ENCODE results near the gene CAPN12. TPM values are rescaled to one million over a fixed set of nuclear protein-coding genes. Genes with fewer than 3 reads are reported as not detected.
"Not testable (repeated sequence)": the region's sequence is repeated elsewhere in the genome, so short reads cannot be mapped to it uniquely, and the experiment has no call there.

The CAPN12 gene, protein sequence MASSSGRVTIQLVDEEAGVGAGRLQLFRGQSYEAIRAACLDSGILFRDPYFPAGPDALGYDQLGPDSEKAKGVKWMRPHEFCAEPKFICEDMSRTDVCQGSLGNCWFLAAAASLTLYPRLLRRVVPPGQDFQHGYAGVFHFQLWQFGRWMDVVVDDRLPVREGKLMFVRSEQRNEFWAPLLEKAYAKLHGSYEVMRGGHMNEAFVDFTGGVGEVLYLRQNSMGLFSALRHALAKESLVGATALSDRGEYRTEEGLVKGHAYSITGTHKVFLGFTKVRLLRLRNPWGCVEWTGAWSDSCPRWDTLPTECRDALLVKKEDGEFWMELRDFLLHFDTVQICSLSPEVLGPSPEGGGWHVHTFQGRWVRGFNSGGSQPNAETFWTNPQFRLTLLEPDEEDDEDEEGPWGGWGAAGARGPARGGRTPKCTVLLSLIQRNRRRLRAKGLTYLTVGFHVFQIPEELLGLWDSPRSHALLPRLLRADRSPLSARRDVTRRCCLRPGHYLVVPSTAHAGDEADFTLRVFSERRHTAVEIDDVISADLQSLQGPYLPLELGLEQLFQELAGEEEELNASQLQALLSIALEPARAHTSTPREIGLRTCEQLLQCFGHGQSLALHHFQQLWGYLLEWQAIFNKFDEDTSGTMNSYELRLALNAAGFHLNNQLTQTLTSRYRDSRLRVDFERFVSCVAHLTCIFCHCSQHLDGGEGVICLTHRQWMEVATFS
- 0.25 TPM in 1 of 2 replicates, not detected in the other for total RNA-seq (2012; rRNA removed)

DNA sequence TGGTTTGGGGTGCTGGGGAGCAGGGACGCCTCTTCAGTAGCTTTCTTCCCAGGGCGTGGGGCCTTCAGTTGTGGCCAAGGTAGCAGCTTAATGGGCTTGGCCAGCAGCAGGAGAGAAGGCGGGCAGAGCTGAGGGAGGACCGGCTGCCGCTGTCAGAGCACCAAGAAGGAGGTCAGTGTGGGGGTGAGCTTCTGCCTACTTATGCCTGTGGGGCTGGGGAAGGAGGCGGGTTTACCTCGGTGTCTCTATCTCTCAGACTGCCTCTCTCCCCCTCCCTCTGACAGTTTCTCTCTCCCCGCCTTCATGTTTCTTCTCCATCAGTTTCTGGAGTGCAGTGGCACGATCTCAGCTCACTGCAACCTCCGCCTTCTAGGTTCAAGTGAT, at the start of gene CAPN12:
Gene CAPN12 (minus strand): TSS at position 177 of the 384 bp plus-strand sequence. CDS start 309 bp downstream, outside the sequence.
- Histone ChIP-seq H3K4me3 (ENCODE audit: low read length) (no peak within 1 kb of the TSS), H3K36me3 (ENCODE audit: insufficient read depth, low read length) (no peaks in the 10 kb centered on the region), H3K27me3 (ENCODE audit: control insufficient read depth, insufficient read depth, low read length) (no peaks in the 10 kb centered on the region), H3K9ac (ENCODE audit: low read depth, low read length) (no peak within 1 kb of the TSS), H3K4me2 (ENCODE audit: low read length) (no peak within 1 kb of the TSS), H3K9me3 (replicated peaks; ENCODE audit: low read length) (no peaks in the 10 kb centered on the region), H3K4me1 (ENCODE audit: control insufficient read depth, insufficient read depth, low read length) (no peaks in the 10 kb centered on the region)

DNA sequence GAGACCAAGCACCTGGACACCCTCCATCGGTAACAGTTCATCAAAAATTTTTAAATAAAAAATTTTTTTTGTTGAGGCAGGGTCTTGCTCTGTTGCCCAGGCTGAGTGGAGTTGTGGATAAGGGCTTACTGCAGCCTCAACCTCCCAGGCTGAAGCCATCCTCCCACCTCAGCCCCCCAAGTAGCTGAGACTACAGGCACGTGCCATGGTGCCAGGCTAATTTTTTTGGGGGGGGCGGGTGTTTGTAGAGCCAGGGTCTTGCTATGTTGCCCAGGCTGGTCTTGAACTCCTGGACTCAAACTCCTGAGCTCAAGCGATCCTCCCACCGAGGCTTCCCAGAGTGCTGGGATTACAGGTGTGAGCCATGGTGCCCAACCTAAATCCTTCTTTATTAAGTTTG, 49.4 kb upstream of the CAPN12 start:
- H3K4me2 ChIP-seq (ENCODE audit: low read length): no peak overlapping the region
- no peaks in the 10 kb centered on the region for H3K27me3 ChIP-seq (ENCODE audit: control insufficient read depth, insufficient read depth, low read length)
- H3K4me1 ChIP-seq (ENCODE audit: control insufficient read depth, insufficient read depth, low read length): peaks cover 9% of the 10 kb centered on the region
- no peak overlapping the region for H3K9ac ChIP-seq (ENCODE audit: low read depth, low read length)
- no peaks in the 10 kb centered on the region for H3K36me3 ChIP-seq (ENCODE audit: insufficient read depth, low read length)
- no peaks in the 10 kb centered on the region for H3K9me3 ChIP-seq (replicated peaks; ENCODE audit: low read length)
- no peak overlapping the region for H3K4me3 ChIP-seq (ENCODE audit: low read length)

DNA sequence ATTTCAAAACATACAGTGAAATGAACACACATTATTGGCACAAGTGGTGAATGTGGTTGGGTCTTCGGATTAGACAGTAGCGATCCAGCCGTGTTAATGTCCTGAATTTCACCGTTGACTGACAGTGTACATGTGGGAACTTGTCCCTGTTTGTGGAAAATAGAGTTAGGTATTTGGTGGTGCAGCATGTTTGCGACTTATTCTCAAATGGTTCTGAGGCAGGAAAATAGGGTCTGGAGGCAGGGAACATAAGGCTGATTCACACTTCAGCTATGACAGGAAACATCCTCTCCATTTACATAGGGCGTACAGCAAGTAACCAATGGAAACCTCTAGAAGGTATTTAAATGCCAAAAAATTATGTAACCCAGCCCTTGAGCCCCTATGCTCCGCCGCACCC, 48.9 kb upstream of the CAPN12 start:
- Histone ChIP-seq H3K4me3 (ENCODE audit: low read length) (no peak overlapping the region), H3K36me3 (ENCODE audit: insufficient read depth, low read length) (no peaks in the 10 kb centered on the region), H3K4me2 (ENCODE audit: low read length) (peak overlapping the region; percentile 10), H3K9me3 (replicated peaks; ENCODE audit: low read length) (no peaks in the 10 kb centered on the region), H3K9ac (ENCODE audit: low read depth, low read length) (no peak overlapping the region), H3K4me1 (ENCODE audit: control insufficient read depth, insufficient read depth, low read length) (peaks cover 9% of the 10 kb centered on the region), H3K27me3 (ENCODE audit: control insufficient read depth, insufficient read depth, low read length) (no peaks in the 10 kb centered on the region)

DNA sequence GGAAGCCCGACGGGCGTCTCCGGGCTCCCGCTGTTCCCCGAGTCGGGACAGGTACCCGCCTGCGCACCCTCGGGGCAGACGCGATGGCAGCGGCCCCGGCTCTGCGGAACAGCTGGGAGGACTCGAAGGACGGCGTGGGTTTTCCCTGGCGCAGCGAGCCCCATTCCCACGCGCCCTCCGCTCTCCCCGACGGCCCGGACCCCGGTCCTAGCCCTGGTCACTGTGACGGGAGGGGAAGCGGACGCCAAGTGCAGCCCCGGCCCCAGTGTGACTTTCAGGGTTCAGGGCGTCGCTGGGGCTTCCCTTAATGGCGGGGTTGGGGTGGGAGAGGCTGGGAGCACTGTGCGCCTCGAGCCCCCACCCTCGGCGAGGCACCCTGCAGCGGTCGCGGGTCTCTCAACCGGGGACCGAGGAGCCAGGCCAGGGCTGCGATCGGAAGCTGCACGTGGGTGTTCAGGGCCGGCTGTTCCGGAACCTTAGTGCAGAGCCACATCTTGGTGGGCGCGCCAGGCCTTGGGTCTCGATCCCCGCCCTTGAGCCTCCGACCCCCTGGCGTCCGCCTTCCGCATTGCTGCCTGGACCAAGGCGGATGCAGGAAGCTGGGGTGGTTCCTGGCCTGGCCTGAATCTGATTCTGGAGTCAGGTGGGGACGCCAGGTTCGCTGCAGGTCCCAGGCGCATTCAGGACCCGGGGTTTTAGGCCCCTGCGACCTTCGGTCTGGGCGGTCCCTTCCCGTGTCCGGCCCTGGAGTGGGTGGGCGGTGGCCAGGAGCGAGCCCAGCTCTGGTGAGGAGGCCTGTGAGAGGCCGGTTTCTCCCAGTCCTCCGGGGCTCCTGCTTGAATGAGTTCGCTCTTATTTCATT, 48.2 kb upstream of the CAPN12 start:
- no peak overlapping the region for H3K9ac ChIP-seq (ENCODE audit: low read depth, low read length)
- H3K27me3 ChIP-seq (ENCODE audit: control insufficient read depth, insufficient read depth, low read length): no peaks in the 10 kb centered on the region
- peaks cover 9% of the 10 kb centered on the region for H3K4me1 ChIP-seq (ENCODE audit: control insufficient read depth, insufficient read depth, low read length)
- H3K4me3 ChIP-seq (ENCODE audit: low read length): no peak overlapping the region
- H3K36me3 ChIP-seq (ENCODE audit: insufficient read depth, low read length): no peaks in the 10 kb centered on the region
- H3K9me3 ChIP-seq (replicated peaks; ENCODE audit: low read length): no peaks in the 10 kb centered on the region
- H3K4me2 ChIP-seq (ENCODE audit: low read length): peak overlapping the region; percentile 20

DNA sequence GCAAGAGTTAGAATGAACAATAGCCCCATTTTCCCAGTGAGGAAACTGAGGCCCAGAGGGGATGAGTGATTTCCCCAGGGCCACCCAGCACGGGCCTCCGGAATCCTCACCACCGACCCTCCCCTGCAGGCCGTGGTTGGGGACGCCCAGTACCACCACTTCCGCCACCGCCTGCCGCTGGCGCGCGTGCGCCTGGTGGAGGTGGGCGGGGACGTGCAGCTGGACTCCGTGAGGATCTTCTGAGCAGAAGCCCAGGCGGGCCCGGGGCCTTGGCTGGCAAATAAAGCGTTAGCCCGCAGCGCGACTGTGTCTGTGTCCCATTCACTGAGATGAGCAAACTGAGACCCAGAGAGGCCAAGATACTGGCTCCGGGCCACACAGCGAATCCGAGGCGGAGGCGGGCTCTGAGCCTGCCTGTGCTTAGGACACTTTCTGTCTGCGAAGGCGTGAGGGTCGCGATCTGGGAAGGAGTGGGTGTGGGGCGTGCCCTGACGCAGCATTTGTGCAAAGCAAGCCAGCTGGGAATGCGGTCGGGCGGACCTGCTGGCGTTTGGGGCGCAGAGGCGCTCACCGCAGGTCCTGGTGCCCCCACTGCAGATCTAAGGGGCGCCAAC, 47.3 kb upstream of the CAPN12 start:
- H3K36me3 ChIP-seq (ENCODE audit: insufficient read depth, low read length): not testable (repeated sequence)

DNA sequence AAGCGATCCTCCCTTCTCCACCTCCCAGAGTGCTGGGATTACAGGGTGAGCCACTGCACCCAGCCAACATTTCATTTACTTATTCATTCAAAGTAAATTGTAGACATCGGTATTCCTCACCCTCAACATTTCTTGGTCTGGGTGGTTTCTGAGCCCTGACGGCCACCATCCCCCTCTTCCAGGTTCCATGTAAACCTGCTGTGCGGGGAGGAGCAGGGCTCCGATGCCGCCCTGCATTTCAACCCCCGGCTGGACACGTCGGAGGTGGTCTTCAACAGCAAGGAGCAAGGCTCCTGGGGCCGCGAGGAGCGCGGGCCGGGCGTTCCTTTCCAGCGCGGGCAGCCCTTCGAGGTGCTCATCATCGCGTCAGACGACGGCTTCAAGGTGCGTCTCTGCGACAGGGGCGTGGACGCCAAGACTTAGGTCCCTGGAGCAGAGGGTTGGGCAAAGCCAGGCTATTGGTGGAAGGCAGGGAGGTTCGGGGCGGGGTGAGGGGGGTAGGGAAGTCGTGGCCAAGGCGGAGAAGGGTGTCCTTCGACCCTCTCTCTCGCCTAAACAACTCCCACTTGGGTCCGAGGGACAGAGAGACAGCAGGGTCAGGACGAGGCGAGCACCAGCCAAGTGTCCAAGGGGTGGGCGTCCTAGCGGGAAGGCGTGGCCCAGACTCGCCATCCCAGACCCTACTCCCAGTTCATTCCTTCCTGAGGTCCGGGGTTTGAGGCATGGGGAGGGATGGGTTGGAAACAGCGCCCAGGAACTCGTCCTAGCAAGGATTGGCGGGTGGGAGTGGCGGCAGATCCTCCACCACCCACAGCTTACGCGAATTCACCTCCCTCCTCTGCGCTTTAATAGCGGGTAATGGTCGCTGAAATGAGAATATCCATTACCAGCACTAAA, 46.5 kb upstream of the CAPN12 start:
- not testable (repeated sequence) for H3K4me3 ChIP-seq (ENCODE audit: low read length); H3K27me3 ChIP-seq (ENCODE audit: control insufficient read depth, insufficient read depth, low read length); H3K4me1 ChIP-seq (ENCODE audit: control insufficient read depth, insufficient read depth, low read length); H3K36me3 ChIP-seq (ENCODE audit: insufficient read depth, low read length); H3K9ac ChIP-seq (ENCODE audit: low read depth, low read length); H3K9me3 ChIP-seq (replicated peaks; ENCODE audit: low read length)
- peak overlapping the region; percentile 59 for H3K4me2 ChIP-seq (ENCODE audit: low read length)

More for the DNA sequence above, 47.3 kb upstream of the CAPN12 start:
- H3K4me3 ChIP-seq (ENCODE audit: low read length); H3K9ac ChIP-seq (ENCODE audit: low read depth, low read length); H3K9me3 ChIP-seq (replicated peaks; ENCODE audit: low read length); H3K4me1 ChIP-seq (ENCODE audit: control insufficient read depth, insufficient read depth, low read length); H3K27me3 ChIP-seq (ENCODE audit: control insufficient read depth, insufficient read depth, low read length): not testable (repeated sequence)
- peak overlapping the region; percentile 59 for H3K4me2 ChIP-seq (ENCODE audit: low read length)

DNA sequence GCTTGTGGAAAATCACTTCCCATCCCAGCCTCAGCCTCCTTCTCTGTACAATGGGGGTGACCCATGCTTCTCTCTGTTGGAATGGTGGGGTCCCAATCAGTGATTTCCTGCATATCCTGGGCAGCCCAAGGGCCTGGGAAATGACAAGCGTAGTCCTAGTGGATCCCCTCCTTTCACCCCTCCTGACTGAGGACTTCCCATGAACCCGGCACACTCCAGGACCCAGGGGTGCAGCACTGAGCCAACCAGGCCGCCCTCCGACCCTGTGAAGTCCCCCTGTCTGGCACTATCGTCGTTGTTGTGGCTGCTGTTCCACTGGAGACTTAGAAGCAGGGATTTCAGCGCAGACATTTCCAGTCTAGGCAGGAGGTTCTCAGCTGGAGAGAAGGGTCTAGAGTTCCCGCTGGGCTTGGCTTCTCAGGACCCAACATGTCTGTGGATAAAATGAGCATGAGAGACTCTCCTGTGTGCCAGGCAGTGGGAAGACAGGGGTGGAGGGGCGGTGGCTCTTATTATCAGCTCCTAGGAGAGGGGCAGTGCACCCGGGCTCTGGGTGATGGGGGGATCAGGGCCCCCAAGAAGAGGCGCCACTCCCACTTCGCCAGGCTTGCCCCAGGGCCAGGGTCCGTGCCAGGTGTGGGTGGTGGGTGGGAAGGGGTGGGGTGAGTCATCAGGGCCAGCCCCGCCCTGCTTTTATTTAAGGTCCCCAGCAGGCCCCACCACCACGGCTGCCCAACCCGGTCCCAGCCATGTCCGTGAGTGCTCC, 44.4 kb upstream of the CAPN12 start, which contains the start of gene LGALS7B:
Gene LGALS7B (plus strand): TSS at position 723 of the 766 bp plus-strand sequence. CDS start 27 bp downstream, at position 750.
- no peak within 1 kb of the TSS for H3K9ac ChIP-seq (ENCODE audit: low read depth, low read length)

DNA sequence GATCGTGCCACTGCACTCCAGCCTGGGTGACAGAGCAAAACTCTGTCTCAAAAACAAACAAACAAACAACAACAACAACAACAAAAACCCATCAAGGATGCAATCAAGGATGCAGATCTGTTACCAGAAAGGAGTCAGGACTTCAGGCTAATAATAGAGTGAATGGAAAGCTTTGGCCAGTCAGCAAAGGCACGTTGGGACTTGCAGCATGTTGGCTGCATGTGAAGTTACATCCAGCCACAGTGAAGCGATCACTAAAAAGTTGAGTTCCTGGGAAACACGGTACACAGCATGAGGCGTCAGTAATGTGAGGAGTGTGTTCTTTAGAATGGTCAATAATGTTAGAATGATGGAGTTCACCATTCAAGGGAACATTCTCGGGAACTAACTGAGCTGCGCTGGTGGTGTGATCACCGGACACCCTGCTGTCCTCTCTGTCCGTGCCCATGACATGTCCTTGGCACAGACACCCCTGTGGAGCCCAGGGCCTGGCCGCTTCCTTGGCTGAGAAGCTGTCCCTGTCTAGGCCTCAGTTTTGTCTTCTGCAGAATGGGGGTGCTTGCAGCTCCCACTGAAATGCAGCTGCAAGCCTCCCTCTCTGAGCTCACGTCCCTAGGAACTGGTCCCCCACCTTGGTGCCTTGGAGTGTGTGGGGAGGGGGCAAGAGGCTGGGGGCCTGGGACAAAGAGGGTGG, 42.4 kb upstream of the CAPN12 start:
- Histone ChIP-seq H3K27me3 (ENCODE audit: control insufficient read depth, insufficient read depth, low read length) (peaks cover 1% of the 10 kb centered on the region), H3K4me2 (ENCODE audit: low read length) (no peak overlapping the region), H3K36me3 (ENCODE audit: insufficient read depth, low read length) (no peaks in the 10 kb centered on the region), H3K4me1 (ENCODE audit: control insufficient read depth, insufficient read depth, low read length) (no peaks in the 10 kb centered on the region), H3K4me3 (ENCODE audit: low read length) (no peak overlapping the region), H3K9me3 (replicated peaks; ENCODE audit: low read length) (no peaks in the 10 kb centered on the region), H3K9ac (ENCODE audit: low read depth, low read length) (no peak overlapping the region)

More for the DNA sequence above, 44.4 kb upstream of the CAPN12 start, which contains the start of gene LGALS7B:
- no peak within 1 kb of the TSS for H3K4me3 ChIP-seq (ENCODE audit: low read length)
- peaks cover 9% of the 10 kb centered on the region for H3K4me1 ChIP-seq (ENCODE audit: control insufficient read depth, insufficient read depth, low read length)
- H3K4me2 ChIP-seq (ENCODE audit: low read length): no peak within 1 kb of the TSS
- H3K36me3 ChIP-seq (ENCODE audit: insufficient read depth, low read length): no peaks in the 10 kb centered on the region
- H3K27me3 ChIP-seq (ENCODE audit: control insufficient read depth, insufficient read depth, low read length): no peaks in the 10 kb centered on the region
- no peaks in the 10 kb centered on the region for H3K9me3 ChIP-seq (replicated peaks; ENCODE audit: low read length)

DNA sequence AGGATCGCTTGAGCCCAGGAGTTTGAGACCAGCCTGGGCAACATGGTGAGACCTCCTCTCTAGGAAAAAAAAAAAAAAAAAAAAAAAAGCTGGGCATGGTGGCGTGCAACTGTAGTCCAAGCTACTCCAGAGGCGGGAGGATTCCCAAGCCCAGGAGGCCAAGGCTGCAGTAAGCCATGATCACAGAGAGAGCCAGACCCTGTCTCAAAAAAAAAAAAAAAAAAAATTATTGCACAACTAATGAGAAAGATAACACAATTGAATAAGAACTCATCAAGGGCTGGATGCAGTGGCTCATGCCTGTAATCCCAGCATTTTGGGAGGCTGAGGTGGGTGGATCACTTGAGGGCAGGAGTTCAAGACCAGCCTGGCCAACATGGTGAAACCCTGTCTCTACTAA, 41.8 kb upstream of the CAPN12 start:
- not testable (repeated sequence) for H3K9me3 ChIP-seq (replicated peaks; ENCODE audit: low read length); H3K36me3 ChIP-seq (ENCODE audit: insufficient read depth, low read length); H3K4me3 ChIP-seq (ENCODE audit: low read length); H3K4me1 ChIP-seq (ENCODE audit: control insufficient read depth, insufficient read depth, low read length); H3K4me2 ChIP-seq (ENCODE audit: low read length); H3K27me3 ChIP-seq (ENCODE audit: control insufficient read depth, insufficient read depth, low read length); H3K9ac ChIP-seq (ENCODE audit: low read depth, low read length)

Measured in skeletal muscle satellite cell (primary cell).